Loucy (cell line): ENCODE measurements around the gene TSSC4.

Experiments used
- H2AFZ ChIP-seq: fragments of 200-600 bp; sonication (generic); 2 replicates; pipeline ENCODE4 v1.6.0; 2016; ENCODE audit warnings: antibody characterized with exemption, mild to moderate bottlenecking, low read length, moderate library complexity
- H3F3A ChIP-seq: fragments of 200-600 bp; 2 replicates; pipeline ENCODE4 v1.6.0; 2016; ENCODE audit warnings: antibody characterized with exemption, low read depth, mild to moderate bottlenecking
- H3K27me3 ChIP-seq: fragments of 200-600 bp; sonication (generic); 2 replicates; pipeline ENCODE4 v1.6.1; 2014; ENCODE audit warnings: low read length, mild to moderate bottlenecking; ENCODE audit not compliant: insufficient read depth, poor library complexity, severe bottlenecking
- H3K36me3 ChIP-seq: fragments of 200-600 bp; sonication (generic); 2 replicates; pipeline ENCODE4 v1.6.1; 2016; ENCODE audit warnings: low read length; ENCODE audit not compliant: insufficient read depth
- H3K4me1 ChIP-seq: fragments of 200-600 bp; sonication (generic); 2 replicates; pipeline ENCODE4 v1.5.1; 2014; ENCODE audit warnings: low read length, mild to moderate bottlenecking; ENCODE audit not compliant: insufficient read depth, poor library complexity, severe bottlenecking
- H3K4me2 ChIP-seq: fragments of 200-600 bp; sonication (generic); 2 replicates; pipeline ENCODE4 v1.6.0; 2014; ENCODE audit warnings: antibody characterized with exemption, low read length, low read depth, mild to moderate bottlenecking; ENCODE audit not compliant: poor library complexity, severe bottlenecking
- H3K4me3 ChIP-seq: fragments of 200-600 bp; sonication (generic); 2 replicates; pipeline ENCODE4 v1.5.1; 2014; ENCODE audit warnings: low read length, mild to moderate bottlenecking, mixed read lengths; ENCODE audit not compliant: poor library complexity, severe bottlenecking
- H3K79me2 ChIP-seq: fragments of 200-600 bp; sonication (generic); 2 replicates; pipeline ENCODE4 v1.6.1; 2014; ENCODE audit warnings: low read length; ENCODE audit not compliant: insufficient read depth
- H3K9ac ChIP-seq: fragments of 200-600 bp; sonication (generic); 2 replicates; pipeline ENCODE4 v1.6.0; 2014; ENCODE audit warnings: mild to moderate bottlenecking, low read depth, low read length, moderate library complexity; ENCODE audit not compliant: poor library complexity, severe bottlenecking
- H3K9me2 ChIP-seq: fragments of 200-600 bp; sonication (generic); replicated peaks from 2 replicates; pipeline ENCODE4 v1.6.1; 2016; ENCODE audit warnings: low read depth, low read length, mixed read lengths
- H3K9me3 ChIP-seq: fragments of 200-600 bp; sonication (generic); 2 replicates; pipeline ENCODE4 v1.6.1; 2014; ENCODE audit warnings: mild to moderate bottlenecking, antibody characterized with exemption, low read length, low read depth; ENCODE audit not compliant: insufficient read depth
- H4K20me1 ChIP-seq: fragments of 200-600 bp; sonication (generic); 2 replicates; pipeline ENCODE4 v1.6.0; 2014; ENCODE audit warnings: antibody characterized with exemption, low read length, mild to moderate bottlenecking; ENCODE audit not compliant: insufficient read depth, poor library complexity, severe bottlenecking
- CTCF ChIP-seq: fragments of 200-600 bp; sonication (generic); conservative IDR thresholded peaks from 2 replicates; pipeline ENCODE4 v1.5.1; 2014; ENCODE audit warnings: mild to moderate bottlenecking, antibody characterized with exemption, low read length
- EZH2phosphoT487 ChIP-seq: fragments of 200-600 bp; IDR thresholded peaks from 2 replicates; pipeline ENCODE4 v1.6.1; 2018; ENCODE audit warnings: antibody characterized with exemption, mild to moderate bottlenecking, moderate library complexity, borderline replicate concordance

Gene TSSC4

GRCh38 chr11:2390725-2391151 is 9.8 kb upstream of the TSSC4 start:
- no peak overlapping the region for H3K4me2 ChIP-seq
- H3K9me2 ChIP-seq, result no peaks in the 10 kb centered on the region
- peaks cover 52% of the 10 kb centered on the region; the same call in 1 of the 2 replicates for H3K36me3 ChIP-seq
- H3K4me3 ChIP-seq, result no peak overlapping the region
- no peaks in the 10 kb centered on the region for H3K27me3 ChIP-seq
- peaks cover 28% of the 10 kb centered on the region for H3K4me1 ChIP-seq
- no peaks in the 10 kb centered on the region for H3K9me3 ChIP-seq
- H4K20me1 ChIP-seq, result peaks cover 68% of the 10 kb centered on the region
- H3F3A ChIP-seq, result no peaks in the 10 kb centered on the region
- H2AFZ ChIP-seq, result no peak overlapping the region
- H3K9ac ChIP-seq, result no peak overlapping the region
- TF ChIP-seq CTCF (no peak), EZH2phosphoT487 (no peak)
- H3K79me2 ChIP-seq, result peaks cover 67% of the 10 kb centered on the region

- H3K27me3 ChIP-seq, result no peaks in the 10 kb centered on the region
- H3K79me2 ChIP-seq, result peaks cover 60% of the 10 kb centered on the region
- no peaks in the 10 kb centered on the region for H3K9me2 ChIP-seq
- H3K4me3 ChIP-seq, result no peak overlapping the region
- H3K9ac ChIP-seq, result no peak overlapping the region
- H3K36me3 ChIP-seq, result peaks cover 58% of the 10 kb centered on the region; the same call in 1 of the 2 replicates
- peaks cover 62% of the 10 kb centered on the region for H4K20me1 ChIP-seq
- TF ChIP-seq CTCF (no peak), EZH2phosphoT487 (no peak)
- H3F3A ChIP-seq, result no peaks in the 10 kb centered on the region
- peaks cover 21% of the 10 kb centered on the region for H3K4me1 ChIP-seq
- H2AFZ ChIP-seq, result no peak overlapping the region
- H3K9me3 ChIP-seq, result no peaks in the 10 kb centered on the region
- no peak overlapping the region for H3K4me2 ChIP-seq
Measured at GRCh38 chr11:2391181-2391975, 9.2 kb upstream of the TSSC4 start.

GRCh38 chr11:2392241-2392959 is 8.2 kb upstream of the TSSC4 start:
- H4K20me1 ChIP-seq, result peaks cover 51% of the 10 kb centered on the region
- H2AFZ ChIP-seq, result no peak overlapping the region
- H3F3A ChIP-seq, result no peaks in the 10 kb centered on the region
- TF ChIP-seq CTCF (no peak), EZH2phosphoT487 (no peak)
- H3K4me3 ChIP-seq, result no peak overlapping the region
- no peak overlapping the region for H3K9ac ChIP-seq
- H3K36me3 ChIP-seq, result peaks cover 67% of the 10 kb centered on the region; the same call in 1 of the 2 replicates
- no peaks in the 10 kb centered on the region for H3K9me3 ChIP-seq
- H3K9me2 ChIP-seq, result no peaks in the 10 kb centered on the region
- H3K4me1 ChIP-seq, result peaks cover 11% of the 10 kb centered on the region
- no peak overlapping the region for H3K4me2 ChIP-seq
- H3K79me2 ChIP-seq, result peaks cover 50% of the 10 kb centered on the region
- H3K27me3 ChIP-seq, result no peaks in the 10 kb centered on the region
